SK-N-SH treated with all-trans-retinoic acid at 6 μM for 48 hours (cell line): ENCODE measurements around the gene CNPY1.

Experiments used
- ATAC-seq: fragments of 200-7000 bp; cut with Tn5 transposase; 3 replicates; pipeline ENCODE4 v1.9.1; 2020; ENCODE audit warnings: mild to moderate bottlenecking, moderate library complexity
- ARNTL ChIP-seq: fragments of 450-650 bp; formaldehyde crosslinking; IDR thresholded peaks from 2 replicates; pipeline ENCODE4 v1.5.0; 2020; ENCODE audit warnings: low read depth, mild to moderate bottlenecking, moderate library complexity, borderline replicate concordance
- BACH2 ChIP-seq: fragments of 250-450 bp; sonication (Bioruptor Pico); IDR thresholded peaks from 2 replicates; pipeline ENCODE4 v1.9.0; 2021; ENCODE audit warnings: mild to moderate bottlenecking, borderline replicate concordance
- CSDC2 ChIP-seq: fragments of 250-450 bp; sonication (Bioruptor Pico); IDR thresholded peaks from 2 replicates; pipeline ENCODE4 v1.5.0; 2020; ENCODE audit warnings: mild to moderate bottlenecking, moderate library complexity
- CSRNP3 ChIP-seq: fragments of 250-450 bp; sonication (Bioruptor Pico); IDR thresholded peaks from 2 replicates; pipeline ENCODE4 v1.5.1; 2021; ENCODE audit warnings: mild to moderate bottlenecking, moderate library complexity
- ESRRG ChIP-seq: fragments of 250-450 bp; sonication (Bioruptor Pico); IDR thresholded peaks from 2 replicates; pipeline ENCODE4 v1.6.1; 2021; ENCODE audit warnings: mild to moderate bottlenecking
- GLIS3 ChIP-seq: fragments of 250-450 bp; sonication (Bioruptor Pico); IDR thresholded peaks from 2 replicates; pipeline ENCODE4 v1.5.0; 2020; ENCODE audit warnings: mild to moderate bottlenecking, moderate library complexity
- ISL1 ChIP-seq: fragments of 250-450 bp; sonication (Bioruptor Pico); IDR thresholded peaks from 2 replicates; pipeline ENCODE4 v2.1.2; 2022; ENCODE audit warnings: mild to moderate bottlenecking, moderate library complexity
- PPARA ChIP-seq: fragments of 250-450 bp; sonication (Bioruptor Pico); IDR thresholded peaks from 2 replicates; pipeline ENCODE4 v1.5.0; 2020; ENCODE audit warnings: mild to moderate bottlenecking, borderline replicate concordance
- RARB ChIP-seq: fragments of 250-450 bp; sonication (Bioruptor Pico); IDR thresholded peaks from 2 replicates; pipeline ENCODE4 v1.8.0; 2021; ENCODE audit warnings: mild to moderate bottlenecking, moderate library complexity
- TCF4 ChIP-seq: fragments of 250-450 bp; sonication (Bioruptor Pico); IDR thresholded peaks from 2 replicates; pipeline ENCODE4 v1.8.0; 2021; ENCODE audit warnings: mild to moderate bottlenecking, moderate library complexity, borderline replicate concordance
- TOX ChIP-seq: fragments of 250-450 bp; sonication (Bioruptor Pico); IDR thresholded peaks from 2 replicates; pipeline ENCODE4 v1.8.0; 2021; ENCODE audit warnings: mild to moderate bottlenecking, moderate library complexity, borderline replicate concordance
- TSHZ2 ChIP-seq: fragments of 250-450 bp; sonication (Bioruptor Pico); IDR thresholded peaks from 2 replicates; pipeline ENCODE4 v1.5.0; 2020; ENCODE audit warnings: mild to moderate bottlenecking, moderate library complexity
- ZC3H10 ChIP-seq: fragments of 250-450 bp; sonication (Bioruptor Pico); IDR thresholded peaks from 2 replicates; pipeline ENCODE4 v1.5.1; 2021; ENCODE audit warnings: mild to moderate bottlenecking, moderate library complexity
- ZFP30 ChIP-seq: fragments of 450-650 bp; formaldehyde crosslinking; IDR thresholded peaks from 2 replicates; pipeline ENCODE4 v1.5.0; 2022; ENCODE audit warnings: mild to moderate bottlenecking, moderate library complexity
- ZNF70 ChIP-seq: fragments of 450-650 bp; formaldehyde crosslinking; IDR thresholded peaks from 2 replicates; pipeline ENCODE4 v1.5.0; 2020; ENCODE audit warnings: mild to moderate bottlenecking, moderate library complexity
- ZNF8 ChIP-seq: fragments of 450-650 bp; formaldehyde crosslinking; IDR thresholded peaks from 2 replicates; pipeline ENCODE4 v1.5.0; 2020; ENCODE audit warnings: mild to moderate bottlenecking, moderate library complexity
- TF ChIP-seq, protein P1 (sequence below): fragments of 250-450 bp; sonication (Bioruptor Pico); IDR thresholded peaks from 2 replicates; pipeline ENCODE4 v1.8.0; 2020; ENCODE audit warnings: mild to moderate bottlenecking, moderate library complexity, borderline replicate concordance
- TF ChIP-seq, protein P2 (sequence below): fragments of 250-450 bp; sonication (Bioruptor Pico); IDR thresholded peaks from 2 replicates; pipeline ENCODE4 v1.8.0; 2021; ENCODE audit warnings: low read depth, mild to moderate bottlenecking, moderate library complexity, borderline replicate concordance
- TF ChIP-seq, protein P3 (sequence below): fragments of 250-450 bp; sonication (Bioruptor Pico); IDR thresholded peaks from 2 replicates; pipeline ENCODE4 v1.5.1; 2020; ENCODE audit warnings: low read depth, mild to moderate bottlenecking, moderate library complexity

The CNPY1 gene

GRCh38 chr7:155531681-155532080, 14.7 kb downstream of the CNPY1 start:
- ATAC-seq = no peak

GRCh38 chr7:155530601-155531000, 15.8 kb downstream of the CNPY1 start:
- no peak for TF ChIP-seq ESRRG (CRISPR knock-in tag)
- no peak for TF ChIP-seq ISL1 (CRISPR knock-in tag)
- TF ChIP-seq, protein P1, sequence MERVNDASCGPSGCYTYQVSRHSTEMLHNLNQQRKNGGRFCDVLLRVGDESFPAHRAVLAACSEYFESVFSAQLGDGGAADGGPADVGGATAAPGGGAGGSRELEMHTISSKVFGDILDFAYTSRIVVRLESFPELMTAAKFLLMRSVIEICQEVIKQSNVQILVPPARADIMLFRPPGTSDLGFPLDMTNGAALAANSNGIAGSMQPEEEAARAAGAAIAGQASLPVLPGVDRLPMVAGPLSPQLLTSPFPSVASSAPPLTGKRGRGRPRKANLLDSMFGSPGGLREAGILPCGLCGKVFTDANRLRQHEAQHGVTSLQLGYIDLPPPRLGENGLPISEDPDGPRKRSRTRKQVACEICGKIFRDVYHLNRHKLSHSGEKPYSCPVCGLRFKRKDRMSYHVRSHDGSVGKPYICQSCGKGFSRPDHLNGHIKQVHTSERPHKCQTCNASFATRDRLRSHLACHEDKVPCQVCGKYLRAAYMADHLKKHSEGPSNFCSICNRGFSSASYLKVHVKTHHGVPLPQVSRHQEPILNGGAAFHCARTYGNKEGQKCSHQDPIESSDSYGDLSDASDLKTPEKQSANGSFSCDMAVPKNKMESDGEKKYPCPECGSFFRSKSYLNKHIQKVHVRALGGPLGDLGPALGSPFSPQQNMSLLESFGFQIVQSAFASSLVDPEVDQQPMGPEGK = no peak
- TF ChIP-seq, protein P2, sequence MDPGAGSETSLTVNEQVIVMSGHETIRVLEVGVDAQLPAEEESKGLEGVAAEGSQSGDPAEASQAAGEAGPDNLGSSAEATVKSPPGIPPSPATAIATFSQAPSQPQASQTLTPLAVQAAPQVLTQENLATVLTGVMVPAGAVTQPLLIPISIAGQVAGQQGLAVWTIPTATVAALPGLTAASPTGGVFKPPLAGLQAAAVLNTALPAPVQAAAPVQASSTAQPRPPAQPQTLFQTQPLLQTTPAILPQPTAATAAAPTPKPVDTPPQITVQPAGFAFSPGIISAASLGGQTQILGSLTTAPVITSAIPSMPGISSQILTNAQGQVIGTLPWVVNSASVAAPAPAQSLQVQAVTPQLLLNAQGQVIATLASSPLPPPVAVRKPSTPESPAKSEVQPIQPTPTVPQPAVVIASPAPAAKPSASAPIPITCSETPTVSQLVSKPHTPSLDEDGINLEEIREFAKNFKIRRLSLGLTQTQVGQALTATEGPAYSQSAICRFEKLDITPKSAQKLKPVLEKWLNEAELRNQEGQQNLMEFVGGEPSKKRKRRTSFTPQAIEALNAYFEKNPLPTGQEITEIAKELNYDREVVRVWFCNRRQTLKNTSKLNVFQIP = no peak
- no peak for TF ChIP-seq GLIS3 (CRISPR knock-in tag)
- no peak for TF ChIP-seq BACH2 (CRISPR knock-in tag)
- TF ChIP-seq ZNF8 (CRISPR knock-in tag) = no peak
- TF ChIP-seq ZNF70 (CRISPR knock-in tag) = no peak
- no peak for TF ChIP-seq CSDC2 (CRISPR knock-in tag)
- TF ChIP-seq TCF4 (CRISPR knock-in tag) = no peak

More at GRCh38 chr7:155531681-155532080, 14.7 kb downstream of the CNPY1 start:
- TF ChIP-seq ZC3H10 (CRISPR knock-in tag) = no peak
- TF ChIP-seq CSRNP3 (CRISPR knock-in tag) = no peak
- TF ChIP-seq, protein P1 = no peak
- TF ChIP-seq, protein P2 = no peak
- TF ChIP-seq ZFP30 (CRISPR knock-in tag) = no peak
- no peak for TF ChIP-seq TOX
- TF ChIP-seq, protein P3, sequence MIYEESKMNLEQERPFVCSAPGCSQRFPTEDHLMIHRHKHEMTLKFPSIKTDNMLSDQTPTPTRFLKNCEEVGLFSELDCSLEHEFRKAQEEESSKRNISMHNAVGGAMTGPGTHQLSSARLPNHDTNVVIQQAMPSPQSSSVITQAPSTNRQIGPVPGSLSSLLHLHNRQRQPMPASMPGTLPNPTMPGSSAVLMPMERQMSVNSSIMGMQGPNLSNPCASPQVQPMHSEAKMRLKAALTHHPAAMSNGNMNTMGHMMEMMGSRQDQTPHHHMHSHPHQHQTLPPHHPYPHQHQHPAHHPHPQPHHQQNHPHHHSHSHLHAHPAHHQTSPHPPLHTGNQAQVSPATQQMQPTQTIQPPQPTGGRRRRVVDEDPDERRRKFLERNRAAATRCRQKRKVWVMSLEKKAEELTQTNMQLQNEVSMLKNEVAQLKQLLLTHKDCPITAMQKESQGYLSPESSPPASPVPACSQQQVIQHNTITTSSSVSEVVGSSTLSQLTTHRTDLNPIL (CRISPR knock-in tag) = no peak
- TF ChIP-seq ESRRG (CRISPR knock-in tag) = no peak
- TF ChIP-seq ZNF8 (CRISPR knock-in tag) = no peak
- TF ChIP-seq ARNTL = no peak
- no peak for TF ChIP-seq TCF4 (CRISPR knock-in tag)
- TF ChIP-seq PPARA = no peak
- TF ChIP-seq CSDC2 (CRISPR knock-in tag) = no peak
- TF ChIP-seq BACH2 (CRISPR knock-in tag) = no peak
- no peak for TF ChIP-seq TSHZ2
- TF ChIP-seq GLIS3 (CRISPR knock-in tag) = no peak
- no peak for TF ChIP-seq ISL1 (CRISPR knock-in tag)
- TF ChIP-seq RARB (CRISPR knock-in tag) = no peak

More at GRCh38 chr7:155530601-155531000, 15.8 kb downstream of the CNPY1 start:
- no peak for ATAC-seq
